Activated T-cell treated with anti-CD3 and anti-CD28 coated beads, Interleukin-2, amount 50 U/mL, for 72 hours (primary cell): ENCODE measurements around the gene DENND1A. TPM values are rescaled to one million over a fixed set of nuclear protein-coding genes. Genes with fewer than 3 reads are reported as not detected.

Experiments
- ATAC-seq, 2 donors: fragments of 150-1000 bp; cut with Tn5 transposase; replicated peaks in 1 of 2; 2 replicates each; pipeline ENCODE4 v1.10.0; 2021; ENCODE audit warnings: moderate library complexity in 2 of 2, mild to moderate bottlenecking in 1 of 2
- DNase-seq, 2 donors: peaks; one replicate each; pipeline ENCODE4 v3.0.0; 2021 to 2022; ENCODE audit warnings: mixed read lengths in 1 of 2
- H3K27ac Mint-ChIP-seq: one replicate; pipeline ENCODE4 v1.8.0; 2022; ENCODE audit warnings: mild to moderate bottlenecking, moderate library complexity, mixed read lengths
- H3K27me3 Mint-ChIP-seq: one replicate; pipeline ENCODE4 v1.8.0; 2022; ENCODE audit warnings: low read depth, mixed read lengths
- H3K36me3 Mint-ChIP-seq, 2 donors: one replicate each; pipeline ENCODE4 v1.8.0; 2022; ENCODE audit warnings: mixed read lengths in 2 of 2, mild to moderate bottlenecking in 1 of 2; ENCODE audit not compliant: insufficient read depth in 2 of 2
- H3K4me1 Mint-ChIP-seq: one replicate; pipeline ENCODE4 v1.8.0; 2022; ENCODE audit warnings: low read depth, mixed read lengths
- H3K4me3 Mint-ChIP-seq, 2 donors: one replicate each; pipeline ENCODE4 v1.8.0; 2022; ENCODE audit warnings: mild to moderate bottlenecking in 2 of 2, mixed read lengths in 2 of 2, moderate library complexity in 2 of 2
- H3K9me3 Mint-ChIP-seq, 2 donors: one replicate each; pipeline ENCODE4 v1.8.0; 2022; ENCODE audit warnings: mixed read lengths in 2 of 2
- total RNA-seq, 2 donors: library from RNA; stranded (reverse); gene quantifications; one replicate each; pipeline ENCODE4 v1.2.3, GENCODE V29; 2022

The DENND1A gene
- total RNA-seq, 2 donors from 2014 or later: 18.3 to 18.5 TPM

DNA sequence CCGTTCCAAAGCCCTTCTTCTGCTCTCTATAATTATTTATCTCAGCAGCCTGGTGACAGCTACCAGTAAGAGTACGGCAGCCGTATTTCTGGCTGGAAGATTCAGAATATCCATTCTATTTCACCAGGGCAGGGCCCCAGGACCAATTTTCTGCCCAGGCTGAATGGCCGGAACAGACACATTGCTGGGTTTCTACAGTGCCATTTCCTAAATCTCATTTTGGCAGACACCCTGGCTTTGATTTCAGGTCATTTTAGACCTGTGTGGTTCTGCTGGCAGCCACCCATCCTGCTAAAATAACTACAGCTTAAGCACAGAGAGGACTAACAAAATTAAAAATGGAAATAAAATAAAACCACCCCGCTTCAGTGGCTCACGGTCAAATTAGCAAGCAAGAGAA is 478.9 kb downstream of the DENND1A start:
- H3K36me3 Mint-ChIP-seq: peaks cover 0 to 2% of the 10 kb centered on the region in 2 donors
- ATAC-seq (no peak), DNase-seq (no peak)
- H3K4me1 Mint-ChIP-seq: no peaks in the 10 kb centered on the region
- H3K9me3 Mint-ChIP-seq: no peaks in the 10 kb centered on the region
- H3K4me3 Mint-ChIP-seq: no peak overlapping the region
- H3K27me3 Mint-ChIP-seq: no peaks in the 10 kb centered on the region
- H3K27ac Mint-ChIP-seq: no peak overlapping the region

- Mint-ChIP-seq H3K36me3 (peaks cover 0 to 2% of the 10 kb centered on the region in 2 donors), H3K4me3 (no peak overlapping the region), H3K27me3 (no peaks in the 10 kb centered on the region), H3K4me1 (no peaks in the 10 kb centered on the region), H3K9me3 (no peaks in the 10 kb centered on the region), H3K27ac (no peak overlapping the region)
- ATAC-seq (no peak), DNase-seq (no peak)
Observed at GRCh38 chr9:123450098-123450770, 479.7 kb downstream of the DENND1A start.

DNA sequence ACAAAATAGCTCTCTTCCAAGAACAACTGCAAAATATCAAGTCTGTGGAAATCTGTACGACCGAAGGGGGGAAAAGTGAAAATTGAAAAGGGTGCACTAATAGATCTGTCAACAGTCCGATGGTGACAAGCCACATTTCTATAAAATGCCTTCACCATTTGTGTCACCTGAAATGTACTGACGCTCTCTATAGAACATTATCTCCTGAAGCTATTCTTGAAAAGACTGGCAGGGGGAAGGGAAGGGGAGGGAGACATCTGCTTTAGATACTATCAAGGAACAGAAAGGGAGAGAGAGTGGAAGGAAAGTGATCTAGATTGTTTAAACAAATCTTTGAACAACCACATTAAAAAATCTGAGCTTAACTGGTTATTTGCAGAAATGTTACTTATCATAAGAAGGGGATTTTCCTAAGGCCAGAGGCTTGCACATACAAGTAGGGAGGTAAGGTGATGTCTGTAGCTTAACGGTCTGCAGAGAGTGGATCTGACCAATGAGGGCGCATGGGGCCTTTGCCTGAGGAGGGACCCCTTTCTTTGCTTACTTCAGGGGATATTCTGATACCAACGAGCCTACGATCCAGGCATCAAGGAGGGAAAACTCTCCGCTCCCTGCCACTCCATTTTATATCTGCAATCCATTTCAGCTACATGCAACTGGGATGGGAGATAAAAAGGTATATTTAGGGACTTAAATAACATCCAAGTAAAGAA is 481.8 kb downstream of the DENND1A start:
- peaks cover 0 to 2% of the 10 kb centered on the region in 2 donors for H3K36me3 Mint-ChIP-seq
- no peaks in the 10 kb centered on the region for H3K27me3 Mint-ChIP-seq
- DNase-seq: no peak
- no peaks in the 10 kb centered on the region for H3K9me3 Mint-ChIP-seq
- H3K4me1 Mint-ChIP-seq: no peaks in the 10 kb centered on the region
- no peak overlapping the region for H3K27ac Mint-ChIP-seq
- H3K4me3 Mint-ChIP-seq: no peak overlapping the region
- no peak for ATAC-seq

DNA sequence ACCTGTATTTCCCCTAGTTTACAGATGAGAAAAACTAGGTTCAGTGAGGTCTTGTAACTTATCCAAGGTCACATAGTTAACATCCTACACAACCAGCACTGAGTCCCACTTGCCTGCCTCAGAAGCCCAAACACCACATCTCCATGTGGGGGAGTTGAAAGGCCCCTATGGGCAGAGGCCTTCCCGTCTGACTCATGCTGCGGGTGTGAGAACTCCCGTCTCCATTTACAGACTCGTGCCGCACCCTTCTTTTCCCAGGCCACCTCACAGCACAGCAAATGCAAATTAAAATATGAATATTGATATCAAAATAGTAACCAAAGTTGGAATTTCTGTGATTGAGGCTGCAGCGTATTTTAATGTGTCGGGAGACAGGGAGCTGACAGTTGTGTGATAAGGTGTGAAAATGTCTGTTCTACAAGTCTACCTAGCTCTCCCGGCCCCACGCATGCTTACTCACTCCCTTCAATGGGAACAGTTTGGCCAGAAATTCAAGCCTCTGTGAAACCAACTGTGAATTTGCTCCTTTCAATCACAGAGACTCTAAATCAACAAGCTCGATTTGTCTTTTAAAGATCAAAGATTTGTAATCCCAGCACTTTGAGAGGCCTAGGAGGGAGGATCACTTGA is 483.8 kb downstream of the DENND1A start:
- H3K27me3 Mint-ChIP-seq: no peaks in the 10 kb centered on the region
- H3K9me3 Mint-ChIP-seq: no peaks in the 10 kb centered on the region
- no peak for DNase-seq
- no peaks in the 10 kb centered on the region for H3K36me3 Mint-ChIP-seq
- ATAC-seq: no peak
- no peaks in the 10 kb centered on the region for H3K4me1 Mint-ChIP-seq
- H3K4me3 Mint-ChIP-seq: no peak overlapping the region
- no peak overlapping the region for H3K27ac Mint-ChIP-seq

DNA sequence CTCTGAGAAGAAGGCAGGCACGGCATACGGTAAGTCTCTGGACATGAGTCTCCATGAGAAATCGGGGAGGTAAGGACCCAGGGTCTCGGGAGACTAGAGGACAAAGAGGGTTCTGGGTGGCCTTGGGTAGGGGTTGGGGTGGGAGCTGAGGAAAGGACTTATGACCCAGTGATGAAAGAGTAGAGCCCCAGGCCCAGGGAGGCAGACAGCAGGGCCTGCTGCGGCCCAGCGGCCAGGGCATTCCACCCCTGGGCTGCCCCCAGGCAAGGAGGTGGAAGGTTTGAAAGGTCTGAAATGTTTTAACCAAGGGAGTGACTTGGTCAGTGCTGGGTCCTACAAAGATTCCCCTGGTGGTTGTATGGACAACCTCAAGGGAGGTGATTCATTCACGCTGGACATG is 484.8 kb downstream of the DENND1A start:
- Mint-ChIP-seq H3K27me3 (no peaks in the 10 kb centered on the region), H3K27ac (no peak overlapping the region), H3K9me3 (no peaks in the 10 kb centered on the region), H3K36me3 (no peaks in the 10 kb centered on the region), H3K4me3 (no peak overlapping the region), H3K4me1 (no peaks in the 10 kb centered on the region)
- ATAC-seq: no peak
- no peak for DNase-seq

DNA sequence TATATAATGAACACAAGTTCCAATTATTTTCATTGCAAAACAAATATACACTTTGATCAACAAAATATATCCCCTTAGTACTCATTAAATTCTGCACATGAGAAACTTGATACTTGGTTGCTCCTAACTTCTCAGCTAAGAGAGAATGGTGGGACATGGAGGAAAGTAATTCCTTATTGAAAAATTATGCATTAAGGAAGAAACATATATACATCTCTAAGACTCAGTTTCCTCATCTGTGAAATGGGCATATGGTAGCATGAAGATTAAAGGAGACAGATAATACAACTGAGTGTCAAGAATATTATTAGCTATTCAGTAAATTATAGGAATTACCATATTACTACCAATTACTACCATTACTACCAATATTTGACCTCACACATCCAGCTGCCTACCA is 488.2 kb downstream of the DENND1A start:
- H3K27ac Mint-ChIP-seq: no peak overlapping the region
- no peak overlapping the region for H3K4me3 Mint-ChIP-seq
- DNase-seq (no peak), ATAC-seq (no peak)
- peaks cover 0 to 2% of the 10 kb centered on the region in 2 donors for H3K36me3 Mint-ChIP-seq
- no peaks in the 10 kb centered on the region for H3K9me3 Mint-ChIP-seq
- no peaks in the 10 kb centered on the region for H3K27me3 Mint-ChIP-seq
- no peaks in the 10 kb centered on the region for H3K4me1 Mint-ChIP-seq

- DNase-seq: no peak
- Mint-ChIP-seq H3K9me3 (no peaks in the 10 kb centered on the region), H3K36me3 (peaks cover 0 to 2% of the 10 kb centered on the region in 2 donors), H3K27me3 (no peaks in the 10 kb centered on the region), H3K4me1 (no peaks in the 10 kb centered on the region), H3K27ac (no peak overlapping the region), H3K4me3 (no peak overlapping the region)
- no peak for ATAC-seq
Observed at GRCh38 chr9:123440256-123440655, 489.7 kb downstream of the DENND1A start.

- DNase-seq (no peak), ATAC-seq (no peak)
- Mint-ChIP-seq H3K9me3 (no peaks in the 10 kb centered on the region), H3K36me3 (peaks cover 0 to 2% of the 10 kb centered on the region in 2 donors), H3K27ac (no peak overlapping the region), H3K27me3 (no peaks in the 10 kb centered on the region), H3K4me1 (no peaks in the 10 kb centered on the region), H3K4me3 (no peak overlapping the region)
Observed at GRCh38 chr9:123438821-123439220, 491.1 kb downstream of the DENND1A start.

DNA sequence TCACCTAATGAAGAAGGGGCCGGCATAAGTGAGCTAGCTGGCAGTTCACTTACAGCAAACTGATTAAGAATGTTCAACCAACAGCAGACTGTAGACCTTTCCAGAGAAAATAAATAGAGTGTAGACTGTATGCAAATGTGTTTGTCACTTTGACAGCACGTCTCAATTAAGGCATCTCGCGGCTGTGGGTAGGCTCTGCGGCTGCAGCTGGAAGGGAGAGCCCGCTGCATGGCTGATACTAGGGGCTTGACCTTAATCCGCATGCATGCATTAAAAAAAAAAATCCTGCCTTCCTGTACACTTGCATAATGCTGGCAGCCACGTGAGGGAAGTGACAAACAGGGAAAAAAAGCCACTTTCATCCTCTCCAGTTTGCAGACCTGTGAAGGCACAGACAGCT is 491.6 kb downstream of the DENND1A start:
- Mint-ChIP-seq H3K36me3 (peaks cover 0 to 2% of the 10 kb centered on the region in 2 donors), H3K27me3 (no peaks in the 10 kb centered on the region), H3K4me1 (no peaks in the 10 kb centered on the region), H3K9me3 (no peaks in the 10 kb centered on the region), H3K27ac (no peak overlapping the region), H3K4me3 (no peak overlapping the region)
- DNase-seq: no peak
- ATAC-seq: no peak

DNA sequence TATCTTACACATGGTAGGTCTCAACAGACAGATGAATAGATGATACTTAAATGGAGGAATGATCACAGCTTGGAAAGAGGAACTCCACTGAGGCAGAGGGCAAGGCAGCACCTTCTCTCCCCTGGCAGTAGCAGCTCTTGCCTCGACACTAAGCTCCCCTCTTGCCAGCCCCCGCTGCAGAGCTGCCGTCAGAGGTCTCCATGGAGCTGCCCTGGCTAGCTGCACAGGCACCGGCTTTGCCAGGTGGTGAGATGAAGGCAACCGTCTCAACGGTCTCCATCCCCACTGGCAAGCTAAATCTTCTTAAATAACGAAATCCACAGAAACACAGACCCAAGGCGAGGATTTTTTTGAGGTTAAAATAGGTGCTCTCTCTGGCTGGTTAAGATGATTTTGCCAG is 492.7 kb downstream of the DENND1A start:
- Mint-ChIP-seq H3K4me1 (no peaks in the 10 kb centered on the region), H3K36me3 (peaks cover 0 to 2% of the 10 kb centered on the region in 2 donors), H3K9me3 (no peaks in the 10 kb centered on the region), H3K27ac (no peak overlapping the region), H3K4me3 (no peak overlapping the region), H3K27me3 (no peaks in the 10 kb centered on the region)
- DNase-seq: no peak
- no peak for ATAC-seq

GRCh38 chr9:123435471-123435870 is 494.5 kb downstream of the DENND1A start:
- Mint-ChIP-seq H3K9me3 (no peaks in the 10 kb centered on the region), H3K4me1 (no peaks in the 10 kb centered on the region), H3K4me3 (no peak overlapping the region), H3K27me3 (no peaks in the 10 kb centered on the region), H3K36me3 (peaks cover 0 to 2% of the 10 kb centered on the region in 2 donors), H3K27ac (no peak overlapping the region)
- DNase-seq (no peak), ATAC-seq (no peak)

GRCh38 chr9:123434619-123435240 is 495.2 kb downstream of the DENND1A start:
- Mint-ChIP-seq H3K4me1 (no peaks in the 10 kb centered on the region), H3K27ac (no peak overlapping the region), H3K4me3 (no peak overlapping the region), H3K36me3 (peaks cover 2% of the 10 kb centered on the region in 2 donors), H3K27me3 (no peaks in the 10 kb centered on the region), H3K9me3 (peaks cover 0 to 2% of the 10 kb centered on the region in 2 donors)
- ATAC-seq (no peak), DNase-seq (no peak)
